Heart right ventricle (tissue), 16 donors: ENCODE measurements around the gene TMEM63A. TPM values are rescaled to one million over a fixed set of nuclear protein-coding genes. Genes with fewer than 3 reads are reported as not detected.
"Not testable (repeated sequence)": the region's sequence is repeated elsewhere in the genome, so short reads cannot be mapped to it uniquely, and the experiment has no call there.

Experiments
- ATAC-seq, 8 donors: fragments of 200-7000 bp; cut with Tn5 transposase; one replicate each; pipeline ENCODE4 v1.9.1; 2020; ENCODE audit warnings: mild to moderate bottlenecking in 8 of 8, moderate library complexity in 8 of 8, moderate number of reproducible peaks in 1 of 8
- DNase-seq, 2 donors: peaks; one replicate each; pipeline ENCODE4 v3.0.0-alpha.2; 2020
- H3K27ac ChIP-seq, 10 donors: fragments of 200-600 bp; sonication (generic) in 2 of 10; one replicate each; pipeline versions ENCODE4 v1.5.0 to v1.8.0; 2020 to 2022; ENCODE audit warnings: mild to moderate bottlenecking in 3 of 10
- H3K27me3 ChIP-seq, 7 donors: fragments of 200-600 bp; one replicate each; pipeline ENCODE4 v1.8.0; 2021 to 2022; ENCODE audit warnings: mild to moderate bottlenecking in 2 of 7
- H3K36me3 ChIP-seq, 9 donors: fragments of 200-600 bp; sonication (generic) in 1 of 9; one replicate each; pipeline versions ENCODE4 v1.5.0 to v1.8.0; 2020 to 2022; ENCODE audit warnings: mild to moderate bottlenecking in 2 of 9
- H3K4me1 ChIP-seq, 9 donors: fragments of 200-600 bp; sonication (generic) in 1 of 9; one replicate each; pipeline versions ENCODE4 v1.5.0 to v1.8.0; 2020 to 2022; ENCODE audit warnings: mild to moderate bottlenecking in 4 of 9
- H3K4me3 ChIP-seq, 10 donors: fragments of 200-600 bp; sonication (generic) in 2 of 10; one replicate each; pipeline versions ENCODE4 v1.5.0 to v1.8.0; 2020 to 2022; ENCODE audit warnings: mild to moderate bottlenecking in 7 of 10, moderate library complexity in 2 of 10
- H3K9me3 ChIP-seq, 11 donors: fragments of 200-600 bp in 10 of 11; sonication (generic) in 2 of 11; one replicate each; pipeline versions ENCODE4 v1.5.0 to v1.8.0; 2013 to 2022; ENCODE audit warnings: mild to moderate bottlenecking in 2 of 11, control low read depth in 1 of 11, moderate library complexity in 1 of 11
- CTCF ChIP-seq, 9 donors: fragments of 200-600 bp; sonication (generic) in 2 of 9; IDR thresholded peaks; one replicate each; pipeline versions ENCODE4 v1.5.0 to v1.8.0; 2021 to 2022; ENCODE audit warnings: antibody characterized with exemption in 9 of 9, mild to moderate bottlenecking in 5 of 9, moderate library complexity in 1 of 9
- WGBS, 2 donors: extraction: QIAGEN DNeasy Blood & Tissue Kit; methylation state at CpG; one replicate each; pipeline ENCODE4 v1.1.7; 2013; ENCODE audit warnings: inconsistent platforms in 1 of 2; 5-methylcytosine and 5-hydroxymethylcytosine counted together
- intact Hi-C, 10 donors: fragments of 100-400 bp; cut with DNase I; formaldehyde crosslinking; loops; one replicate each; pipeline versions ENCODE4 v1.11.1 to v1.14.2; 2022
- long read RNA-seq, 3 donors: library from polyadenylated mRNA; unstranded; transcript quantifications; one replicate each; pipeline ENCODE4 v2.0.0, GENCODE V29; 2020 to 2021
- polyA plus RNA-seq, 2 donors: library from polyadenylated mRNA; stranded (reverse); fragments of 200-250 nt; gene quantifications; one replicate each; pipeline ENCODE4 v1.2.3, GENCODE V29; 2013
- total RNA-seq, 10 donors: library from RNA; stranded (reverse); fragmentation: NEBNext Ultra II Directional in 3 of 10; extraction: Animal tissue kit (Norgen Biotek cat#: 25700) in 3 of 10; gene quantifications; one replicate each; pipeline versions ENCODE4 v1.2.1 to v1.2.4, GENCODE V29; 2021 to 2023
- donor health status: Arrhythmogenic right ventricular cardiomyopathy.
- donor health status: ischemic (EF 13 %, LVEDD 7.1; RV severe dilation, severe dysfunction).
- donor health status: healthy with polysubstance abuse.
- donor health status: DM: no; HTN: yes; CAD: no.
- donor health status: DM: no; HTN: no; CAD: no.
- donor health status: ischemic (EF 25% LVEDD 6.9; RV normal size, moderate dysfunction).
- donor health status: ischemic (EF 25% LVEDD 5.7; RV mildly dilated, moderate dysfunction).
- donor health status: healthy.
- donor health status: DM: yes; HTN: yes; CAD: no.
- donor health status: Ischemic cardiomyopathy.
- donor health status: ischemic (EF 35%, LVEDD 5.7; RV mildly dilated, moderate dysfunction).
- donor health status: nonischemic (EF 11% LVEDD 7.7; RV severe dilation, severe dysfunction).
- donor health status: DM: yes; HTN: yes; CAD: no.
- donor health status: PGD.
- donor health status: ischemic (EF 29% LVEDD 5.4; RV normal size, mild dysfunction).
- donor health status: nonischemic (EF 23%, LVEDD 6.1; RV moderate dilation, normal function).

The TMEM63A gene
- total RNA-seq = 10 to 100 TPM; 20.9 to 33.5 (median 24.7) TPM
- polyA plus RNA-seq = 10 to 100 TPM; 10.4 to 69.1 TPM
- long read RNA-seq, donor 1, full-length matches to known transcripts = 4 of 28 reads
- long read RNA-seq, donor 1, partial matches to known transcripts = 18 of 28 reads
- long read RNA-seq, donor 1, other reads (novel, unspliced or antisense) = 6 of 28 reads
- long read RNA-seq, donor 2, full-length matches to known transcripts = 3 of 23 reads
- long read RNA-seq, donor 2, partial matches to known transcripts = 11 of 23 reads
- long read RNA-seq, donor 2, other reads (novel, unspliced or antisense) = 9 of 23 reads
- long read RNA-seq, donor 3, full-length matches to known transcripts = 6 of 34 reads
- long read RNA-seq, donor 3, partial matches to known transcripts = 20 of 34 reads
- long read RNA-seq, donor 3, other reads (novel, unspliced or antisense) = 8 of 34 reads

DNA sequence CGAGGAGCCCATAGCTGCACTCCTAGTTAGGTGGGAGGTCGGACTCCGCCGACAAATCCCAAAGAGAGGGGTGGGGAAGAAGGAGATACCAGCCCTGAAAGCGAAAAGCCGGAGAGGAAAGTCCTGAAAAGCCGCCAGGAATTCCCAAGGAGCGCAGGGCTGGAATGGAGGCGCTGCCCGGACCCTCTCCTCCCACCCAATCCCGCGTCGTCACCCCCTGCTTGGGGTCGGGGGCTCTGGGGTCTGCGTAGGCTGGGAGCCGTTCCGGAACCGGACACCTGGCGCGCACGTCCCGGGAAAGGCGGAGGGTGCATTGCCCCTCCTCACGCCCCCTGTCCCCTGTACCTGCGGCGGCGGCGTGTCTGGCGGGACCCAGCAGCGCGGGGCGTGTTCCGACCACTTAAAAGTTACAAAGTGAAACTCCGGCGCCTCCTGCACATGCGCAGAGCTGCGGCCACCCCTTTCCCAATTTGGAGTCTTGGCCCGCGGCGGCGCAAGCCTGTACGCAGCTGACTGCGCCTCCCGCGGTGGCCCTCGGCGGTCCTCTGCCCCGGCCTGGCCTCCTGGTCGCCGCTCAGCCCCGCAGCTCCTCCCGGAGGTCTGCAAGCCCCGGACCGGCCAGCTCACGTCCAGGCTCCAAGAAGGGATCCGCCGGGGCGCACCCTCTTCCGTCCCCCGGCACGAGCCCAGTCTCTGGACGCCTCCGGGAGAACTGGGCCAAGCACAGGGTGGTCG lies at the start of gene TMEM63A:
TSS of gene TMEM63A (minus strand) at position 422 of the 735 bp plus-strand sequence. CDS start 4,800 bp downstream, outside the sequence.
- peak in 8 of 9 donors; percentile 22 to 64 (median 48) for TF ChIP-seq CTCF (IDR thresholded peaks at IDR 0.05)
- no peaks in the 10 kb centered on the region for H3K9me3 ChIP-seq
- peaks cover 0 to 11% (median 0%) of the 10 kb centered on the region in 9 donors for H3K36me3 ChIP-seq
- 0 to 1% methylated on average over 61 to 64 of the region's 64 CpGs for WGBS, 2 donors
- peaks cover 27 to 59% (median 52%) of the 10 kb centered on the region in 9 donors for H3K4me1 ChIP-seq
- no peaks in the 10 kb centered on the region for H3K27me3 ChIP-seq
- intact Hi-C loops = loop anchor here in 3 of 10 donors (2.0 to 5.0 kb wide), 3 partner anchors 35 to 71 kb away; partner anchors contain the start of gene EPHX1 (in 3 of the 3)
- peak within 1 kb of the TSS; percentile 88 to 100 (median 98) for H3K4me3 ChIP-seq
- H3K27ac ChIP-seq = peak within 1 kb of the TSS; percentile 85 to 98 (median 95)
- ATAC-seq (peak; percentile 90 to 96 (median 95)), DNase-seq (peak; percentile 94 to 97)

- H3K4me1 ChIP-seq = peaks cover 0 to under 1% (median 0%) of the 10 kb centered on the region in 9 donors
- no peaks in the 10 kb centered on the region for H3K27me3 ChIP-seq
- TF ChIP-seq CTCF (IDR thresholded peaks at IDR 0.05) = no peak
- H3K27ac ChIP-seq = no peak overlapping the region
- WGBS, 2 donors = 76 to 78% methylated on average over 5 of the region's 5 CpGs
- DNase-seq (no peak), ATAC-seq (no peak)
- intact Hi-C loops = no loop called here
- H3K36me3 ChIP-seq = no peaks in the 10 kb centered on the region
- no peak overlapping the region for H3K4me3 ChIP-seq
- no peaks in the 10 kb centered on the region for H3K9me3 ChIP-seq
Measured at GRCh38 chr1:225931270-225932136, 49.3 kb upstream of the TMEM63A start.

DNA sequence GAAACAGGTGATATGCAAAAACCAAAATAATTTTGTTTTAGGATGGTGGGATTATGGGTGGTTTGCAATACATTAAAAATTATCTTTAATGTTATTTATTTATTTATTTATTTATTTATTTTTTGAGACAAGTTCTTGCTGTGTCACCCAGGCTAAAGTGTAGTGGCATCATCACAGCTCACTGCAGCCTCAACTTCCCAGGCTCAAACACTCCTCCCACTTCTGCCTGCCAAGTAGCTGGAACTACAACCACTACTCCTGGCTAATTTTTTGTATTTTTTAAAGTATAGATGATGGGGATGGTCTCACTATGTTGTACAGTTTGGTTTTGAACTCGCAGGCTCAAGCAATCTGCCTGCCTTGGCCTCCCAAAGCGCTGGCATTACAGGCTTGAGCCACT lies 48.4 kb upstream of the TMEM63A start:
- Histone ChIP-seq H3K27me3 (no peaks in the 10 kb centered on the region), H3K27ac (no peak overlapping the region), H3K9me3 (no peaks in the 10 kb centered on the region), H3K4me3 (no peak overlapping the region), H3K4me1 (no peaks in the 10 kb centered on the region), H3K36me3 (no peaks in the 10 kb centered on the region)
- 92 to 96% methylated on average over 2 of the region's 2 CpGs for WGBS, 2 donors
- ATAC-seq (no peak), DNase-seq (no peak)
- no peak for TF ChIP-seq CTCF (IDR thresholded peaks at IDR 0.05)
- intact Hi-C loops = no loop called here

GRCh38 chr1:225929462-225929861 lies 47.3 kb upstream of the TMEM63A start:
- H3K4me3 ChIP-seq, H3K27ac ChIP-seq, intact Hi-C loops, ATAC-seq, H3K4me1 ChIP-seq, H3K27me3 ChIP-seq, H3K36me3 ChIP-seq, DNase-seq, H3K9me3 ChIP-seq: not testable (repeated sequence)
- WGBS, 2 donors = 94 to 100% methylated on average over 3 of the region's 3 CpGs
